GM21360 (cell line): ENCODE data around the gene GNL3.

Experiments
- ATAC-seq: cut with Tn5 transposase; IDR thresholded peaks from one replicate; pipeline ENCODE4 v1.9.1; 2021; ENCODE audit warnings: mild to moderate bottlenecking, moderate library complexity; ENCODE audit not compliant: unreplicated experiment

The GNL3 gene

DNA sequence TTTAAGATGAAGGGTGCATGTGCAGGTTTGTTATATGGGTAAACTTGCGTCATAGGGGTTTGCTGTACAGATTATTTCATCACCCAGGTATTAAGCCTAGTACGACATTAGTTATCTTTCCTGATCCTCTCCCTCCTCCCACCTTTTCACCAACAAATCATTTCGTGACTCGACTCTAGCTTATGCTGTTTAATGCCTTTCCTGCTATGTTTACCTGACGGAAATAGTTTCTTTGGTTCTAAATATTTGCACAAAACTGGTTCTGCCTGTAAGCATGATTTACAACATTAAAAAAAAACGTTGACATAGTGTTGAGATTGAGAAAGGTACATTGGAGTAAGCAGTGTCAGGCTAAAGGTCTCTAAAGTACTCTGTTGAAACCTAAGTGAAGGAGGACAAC lies 2.4 kb downstream of the GNL3 start:
- ATAC-seq, result no peak

DNA sequence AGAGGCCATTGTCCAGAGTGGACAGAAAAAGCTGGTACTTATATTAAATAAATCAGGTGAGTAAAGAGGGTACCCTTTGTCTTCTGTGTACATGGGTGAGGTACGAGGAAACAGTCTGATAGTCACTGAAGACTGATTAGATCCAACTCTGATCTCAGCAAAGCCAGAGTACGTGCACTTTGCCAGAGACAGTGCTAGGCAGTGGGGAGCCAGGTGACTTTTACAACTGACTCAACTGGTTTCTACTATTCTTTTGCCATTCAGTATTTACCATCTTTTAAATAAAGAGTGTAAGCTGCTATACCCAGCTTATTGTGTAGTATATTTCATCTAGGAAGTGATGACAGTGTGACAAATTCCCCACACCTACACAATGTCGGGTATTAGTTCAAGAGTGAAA lies 3.3 kb downstream of the GNL3 start:
- ATAC-seq, result no peak

DNA sequence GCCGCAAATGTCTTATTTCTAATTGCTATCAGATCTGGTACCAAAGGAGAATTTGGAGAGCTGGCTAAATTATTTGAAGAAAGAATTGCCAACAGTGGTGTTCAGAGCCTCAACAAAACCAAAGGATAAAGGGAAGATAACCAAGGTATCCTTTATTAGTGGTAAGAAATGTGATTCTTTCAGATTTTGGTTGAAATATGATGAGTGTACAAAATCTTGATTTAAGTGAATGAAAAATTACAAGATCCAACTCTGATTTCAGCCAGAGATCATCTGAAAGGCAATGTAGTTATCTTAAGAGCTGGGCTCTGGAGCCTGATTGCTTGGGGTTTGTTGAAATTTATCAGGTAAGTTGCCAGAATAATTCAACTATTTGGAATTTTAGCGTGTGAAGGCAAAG lies 4.7 kb downstream of the GNL3 start:
- ATAC-seq, result no peak

DNA sequence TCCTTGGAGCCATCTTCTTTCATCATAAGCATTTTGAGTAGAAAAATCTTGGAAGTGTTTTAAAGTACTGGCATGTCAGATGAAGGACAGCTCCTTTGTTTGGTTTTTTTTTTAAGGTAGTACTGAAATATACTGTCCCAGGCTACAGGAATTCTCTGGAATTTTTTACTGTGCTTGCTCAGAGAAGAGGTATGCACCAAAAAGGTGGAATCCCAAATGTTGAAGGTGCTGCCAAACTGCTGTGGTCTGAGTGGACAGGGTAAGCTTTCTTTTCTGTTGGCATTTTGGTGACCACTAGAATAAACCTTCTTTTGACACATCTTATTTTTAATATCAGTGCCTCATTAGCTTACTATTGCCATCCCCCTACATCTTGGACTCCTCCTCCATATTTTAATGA lies 7.2 kb downstream of the GNL3 start:
- ATAC-seq, result no peak

GRCh38 chr3:52694528-52695189 lies 8.8 kb downstream of the GNL3 start:
- ATAC-seq, result no peak

- ATAC-seq, result no peak
These were observed 10.2 kb downstream of the GNL3 start for GRCh38 chr3:52695798-52696671.

DNA sequence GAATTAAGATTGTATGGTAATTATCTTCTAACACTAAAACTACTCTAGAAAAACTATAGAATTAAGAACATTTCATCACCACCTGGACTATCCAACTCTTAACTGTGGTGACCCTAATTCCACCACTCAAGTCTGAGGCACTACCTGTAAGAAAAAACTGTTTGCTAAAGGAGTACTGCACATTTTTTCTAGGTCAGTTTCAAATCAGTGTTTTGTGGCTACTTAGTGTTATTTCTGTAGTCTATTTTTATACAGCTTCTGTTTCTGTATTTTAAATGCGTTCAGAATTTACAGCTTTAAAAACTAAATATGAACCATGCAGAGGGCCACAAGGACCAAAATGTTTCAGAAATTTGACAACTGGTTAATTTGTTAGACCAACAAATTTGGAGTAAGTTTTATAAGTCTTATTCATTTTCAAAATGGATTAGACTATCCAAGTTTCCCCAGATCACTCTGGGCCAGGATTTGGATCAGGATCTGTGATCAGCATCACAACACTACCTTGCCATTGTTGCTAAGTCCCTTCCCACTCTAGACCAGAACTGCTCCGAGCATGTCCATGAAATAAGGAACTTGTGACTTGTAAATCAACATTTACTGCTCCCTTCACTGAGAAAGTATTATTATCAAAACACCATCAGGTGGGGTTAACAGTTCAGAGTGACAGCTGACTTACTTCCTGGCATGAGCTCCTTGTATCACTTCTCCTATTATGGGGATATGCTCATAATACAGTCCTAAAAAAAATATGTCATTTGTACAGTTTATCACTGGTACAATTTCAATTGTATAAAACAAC lies 11.2 kb downstream of the GNL3 start:
- no peak for ATAC-seq

DNA sequence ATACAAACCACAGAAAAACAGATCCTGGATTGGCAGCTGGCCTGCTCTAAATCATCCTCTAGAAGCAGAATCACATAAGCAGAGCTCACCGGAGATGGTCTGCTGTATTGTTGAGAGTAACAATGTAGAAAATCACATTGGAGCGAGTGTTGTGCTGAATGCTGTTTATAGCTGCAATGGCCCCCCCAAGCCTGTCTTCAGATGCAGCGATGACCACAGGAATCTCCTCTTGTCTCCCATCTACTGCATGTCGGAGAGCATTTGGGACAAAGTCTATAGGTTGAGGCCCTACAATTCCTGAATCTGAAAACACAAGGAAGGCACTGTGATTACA lies 11.8 kb downstream of the GNL3 start:
- ATAC-seq, result no peak

GRCh38 chr3:52703341-52703740 lies 17.5 kb downstream of the GNL3 start:
- ATAC-seq, result no peak

- ATAC-seq, result peak; percentile 7
These were observed 19.0 kb downstream of the GNL3 start for GRCh38 chr3:52704611-52705437.

- no peak for ATAC-seq
These were observed 19.5 kb downstream of the GNL3 start for GRCh38 chr3:52705438-52705687.

GRCh38 chr3:52705688-52706686 lies 20.2 kb downstream of the GNL3 start, which contains the start of the genes GLT8D1 and SPCS1:
TSS of gene GLT8D1 (minus strand) at chr3:52705791. CDS start at chr3:52700460, 5,331 bp downstream.
TSS of gene SPCS1 (plus strand) at chr3:52706106. CDS start at chr3:52706247, 141 bp downstream.
- peak; percentile 68 for ATAC-seq

GRCh38 chr3:52707585-52707984 lies 21.8 kb downstream of the GNL3 start:
- no peak for ATAC-seq

DNA sequence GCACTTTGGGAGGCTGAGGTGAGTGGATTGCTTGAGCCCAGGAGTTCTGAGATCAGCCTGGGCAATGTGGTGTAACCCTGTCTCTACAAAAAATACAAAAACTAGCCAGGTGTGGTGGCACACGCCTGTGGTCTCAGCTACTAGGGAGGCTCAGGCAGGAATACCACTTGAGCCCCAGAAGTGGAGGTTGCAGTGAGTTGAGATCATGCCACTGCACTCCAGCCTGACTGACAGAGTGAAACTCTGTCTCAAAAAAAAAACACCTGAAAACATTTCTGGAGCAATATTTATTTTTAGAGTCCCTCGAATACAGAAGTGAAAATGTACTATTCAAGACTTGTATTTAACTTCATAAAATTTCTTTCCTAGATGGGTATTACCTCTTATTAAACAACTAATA lies 24.7 kb downstream of the GNL3 start:
- no peak for ATAC-seq

- ATAC-seq, result no peak
These were observed 26.7 kb downstream of the GNL3 start for GRCh38 chr3:52712291-52713212.

DNA sequence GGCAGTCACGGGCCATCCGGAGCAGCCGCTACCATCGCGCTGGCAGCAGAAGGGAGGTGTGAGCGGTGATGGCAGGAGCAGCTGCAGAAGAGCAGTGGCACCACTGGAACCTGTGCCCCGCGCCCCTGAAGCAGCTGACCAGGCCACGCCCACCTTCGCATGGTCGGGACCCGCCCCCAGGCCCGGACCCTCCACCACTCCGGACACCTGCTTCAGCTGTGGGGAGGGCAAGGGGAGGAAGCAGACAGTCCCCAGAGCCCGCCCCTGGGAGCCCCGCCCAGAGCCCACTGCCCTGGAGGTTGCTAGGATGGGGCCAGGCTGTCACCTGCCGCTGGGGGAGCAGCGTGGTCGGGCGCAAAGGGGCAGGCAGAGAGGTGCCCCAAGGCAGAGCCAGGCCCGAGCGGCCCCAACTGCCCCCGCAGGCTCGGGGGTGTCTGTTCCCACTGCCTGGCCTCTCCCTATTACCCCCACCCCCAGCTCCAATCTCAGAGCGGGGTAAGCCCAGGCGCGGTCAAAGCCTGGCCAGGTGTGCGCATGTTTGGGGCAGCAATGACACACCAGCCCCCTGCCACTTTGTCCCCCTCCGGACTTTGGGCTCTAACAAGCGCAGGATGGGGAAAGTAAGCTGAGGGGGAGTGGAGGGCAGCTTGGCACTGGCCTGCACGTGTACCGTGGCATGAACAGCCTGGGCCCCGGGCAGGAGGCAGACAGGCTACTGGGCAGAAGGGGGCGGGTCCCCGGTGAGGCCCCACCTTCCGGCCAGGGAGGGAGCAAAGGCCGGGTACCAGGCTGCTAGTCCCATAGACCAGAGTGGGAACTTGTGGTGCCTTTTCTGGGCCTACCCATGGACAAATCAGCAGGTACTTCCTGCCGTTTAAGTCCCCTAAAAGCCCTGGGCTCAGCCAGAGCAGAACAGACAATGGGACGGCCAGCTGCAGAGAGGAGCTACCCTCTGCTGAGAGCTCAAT lies 28.8 kb downstream of the GNL3 start:
- ATAC-seq, result no peak

- ATAC-seq, result no peak
These were observed 30.0 kb downstream of the GNL3 start for GRCh38 chr3:52715714-52716305.
